OCI-M2 (cell line): ENCODE data around the gene HVCN1.
"Not testable (repeated sequence)": the region's sequence is repeated elsewhere in the genome, so short reads cannot be mapped to it uniquely, and the experiment has no call there.

ENCODE experiments used
- DNase-seq: peaks from one replicate; lab custom pipeline; 2025; ENCODE audit not compliant: unreplicated experiment; lab: John Stamatoyannopoulos, UW

Gene HVCN1

DNA sequence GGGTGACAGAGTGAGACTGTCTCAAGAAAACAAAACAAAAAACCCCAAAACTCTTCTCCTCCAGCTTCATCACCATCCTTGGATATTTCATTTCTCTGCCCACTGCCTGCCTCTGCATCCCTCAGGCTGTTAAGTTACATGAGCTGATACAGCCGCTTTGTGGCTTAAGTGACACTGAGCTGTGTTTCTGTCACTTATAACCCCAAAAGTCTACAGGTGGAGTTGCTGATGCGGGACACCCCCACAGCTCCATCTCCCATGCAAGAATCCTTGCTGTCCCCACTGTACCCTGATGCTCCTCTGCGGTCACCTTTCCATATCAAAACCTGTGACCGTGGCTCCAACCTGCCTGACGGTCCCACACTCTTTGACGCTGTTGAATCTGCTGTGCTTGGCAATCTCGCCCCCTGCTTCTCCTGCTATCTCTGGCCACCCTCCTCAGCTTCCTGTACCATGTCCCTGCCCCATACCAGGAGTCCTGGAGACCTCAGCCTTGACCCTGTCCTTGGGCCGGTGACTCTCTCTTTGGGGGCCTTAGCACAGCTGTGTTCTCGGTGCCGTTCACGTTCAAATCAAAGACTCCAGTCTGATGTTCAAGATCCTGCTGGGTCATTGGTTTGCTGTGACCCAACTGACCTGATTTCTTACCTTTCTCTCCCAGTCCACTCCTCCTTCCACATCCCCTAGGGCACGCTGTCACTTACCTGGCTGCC is 20.3 kb downstream of the HVCN1 start:
- no peak for DNase-seq

- DNase-seq: no peak
Measured at GRCh38 chr12:110667671-110668070, 21.2 kb downstream of the HVCN1 start.

DNA sequence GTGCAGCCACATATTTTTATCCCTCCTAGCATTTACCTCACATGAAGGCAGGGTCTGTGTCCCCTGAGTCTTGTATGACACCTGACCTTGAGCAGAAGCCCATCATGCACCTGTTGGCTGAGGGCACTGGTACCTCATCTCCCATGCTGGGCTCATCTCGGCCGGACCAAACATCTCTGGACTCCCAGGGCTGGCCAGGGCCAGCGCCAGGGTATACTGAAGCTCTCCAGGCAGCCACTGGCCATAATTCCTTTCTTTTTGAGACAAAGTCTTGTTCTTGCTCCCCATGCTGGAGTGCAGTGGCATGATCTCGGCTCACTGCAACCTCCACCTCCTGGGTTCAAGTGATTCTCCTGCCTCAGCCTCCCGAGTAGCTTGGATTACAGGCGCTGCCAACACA is 22.0 kb downstream of the HVCN1 start:
- DNase-seq: no peak

DNA sequence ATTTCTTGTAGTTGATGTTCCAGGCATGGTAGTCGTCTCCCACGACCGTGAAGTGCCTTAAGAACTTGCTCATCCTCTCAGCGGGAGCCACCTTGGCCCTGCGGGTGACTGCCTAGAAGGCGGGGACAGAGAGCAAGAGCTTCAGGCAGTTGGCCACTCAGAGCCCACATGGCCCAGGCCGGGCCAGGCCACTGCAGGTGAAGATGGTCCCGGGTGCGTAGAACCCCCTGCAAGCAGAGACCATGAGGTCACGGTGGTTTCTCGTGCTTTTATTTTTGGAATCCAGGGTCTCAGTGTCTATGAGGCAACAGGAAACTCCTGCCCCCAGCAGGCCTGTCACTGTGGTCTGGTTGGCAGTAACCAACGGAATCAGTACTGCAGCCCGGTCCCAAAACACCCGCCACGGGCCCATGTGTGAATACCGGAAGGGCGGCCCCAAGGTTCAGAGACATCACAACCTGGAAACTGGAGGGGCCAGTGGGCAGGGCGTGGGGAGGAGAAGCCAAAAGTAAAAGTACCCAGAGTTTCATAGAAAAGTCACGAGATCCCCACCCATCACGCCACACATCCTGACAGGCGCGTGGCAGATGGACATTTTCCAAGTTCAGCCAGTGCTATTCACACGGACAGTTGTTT is 27.5 kb downstream of the HVCN1 start:
- no peak for DNase-seq

GRCh38 chr12:110658878-110659277 is 30.0 kb downstream of the HVCN1 start:
- DNase-seq: no peak

GRCh38 chr12:110658242-110658641 is 30.7 kb downstream of the HVCN1 start:
- no peak for DNase-seq

GRCh38 chr12:110657747-110658146 is 31.2 kb downstream of the HVCN1 start:
- DNase-seq: no peak

DNA sequence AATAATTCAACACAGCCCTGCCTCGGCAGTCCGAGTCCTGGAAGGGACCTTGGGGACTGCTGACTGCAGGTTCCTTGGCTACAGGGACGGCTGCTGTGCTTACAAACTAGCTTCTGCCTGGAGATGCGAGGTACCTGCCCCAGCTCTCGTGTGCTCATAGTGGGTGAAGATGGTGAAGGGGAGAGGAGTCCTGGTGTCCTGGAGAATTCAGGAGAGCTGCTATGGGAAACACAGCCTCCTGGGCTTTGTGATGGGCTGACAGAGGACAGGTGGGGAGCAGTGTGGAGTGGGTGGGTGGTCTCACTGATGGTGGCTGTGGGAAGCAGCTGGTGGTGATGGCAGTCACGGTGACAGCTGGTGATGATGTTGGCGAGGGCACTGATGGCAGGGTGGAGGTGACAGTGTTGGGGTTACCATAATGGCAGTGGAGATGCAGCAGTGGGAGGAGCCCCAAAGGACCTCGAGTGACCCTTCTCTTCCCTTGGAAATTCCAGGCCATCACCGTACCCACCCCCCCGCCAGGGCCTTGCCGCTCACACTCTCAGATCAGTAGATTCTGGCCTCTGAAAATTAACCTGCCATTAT is 32.8 kb downstream of the HVCN1 start:
- DNase-seq: no peak

DNA sequence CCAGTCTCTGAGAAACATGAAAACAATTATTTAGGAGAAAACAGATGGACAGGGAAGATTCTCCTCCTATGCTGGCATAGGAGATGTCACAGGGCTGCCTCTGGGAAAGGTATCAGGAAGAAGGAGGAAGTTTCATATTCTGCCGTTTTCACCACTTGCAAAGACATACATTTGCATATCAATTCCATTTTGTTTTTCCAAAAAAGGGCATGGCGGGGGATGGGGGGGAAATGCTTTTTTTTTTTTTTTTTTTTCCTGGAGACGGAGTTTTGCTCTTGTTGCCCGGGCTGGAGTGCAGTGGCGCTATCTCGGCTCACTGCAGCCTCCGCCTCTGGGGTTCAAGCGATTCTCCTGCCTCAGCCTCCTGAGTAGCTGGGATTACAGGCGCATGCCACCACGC is 34.7 kb downstream of the HVCN1 start:
- not testable (repeated sequence) for DNase-seq

DNA sequence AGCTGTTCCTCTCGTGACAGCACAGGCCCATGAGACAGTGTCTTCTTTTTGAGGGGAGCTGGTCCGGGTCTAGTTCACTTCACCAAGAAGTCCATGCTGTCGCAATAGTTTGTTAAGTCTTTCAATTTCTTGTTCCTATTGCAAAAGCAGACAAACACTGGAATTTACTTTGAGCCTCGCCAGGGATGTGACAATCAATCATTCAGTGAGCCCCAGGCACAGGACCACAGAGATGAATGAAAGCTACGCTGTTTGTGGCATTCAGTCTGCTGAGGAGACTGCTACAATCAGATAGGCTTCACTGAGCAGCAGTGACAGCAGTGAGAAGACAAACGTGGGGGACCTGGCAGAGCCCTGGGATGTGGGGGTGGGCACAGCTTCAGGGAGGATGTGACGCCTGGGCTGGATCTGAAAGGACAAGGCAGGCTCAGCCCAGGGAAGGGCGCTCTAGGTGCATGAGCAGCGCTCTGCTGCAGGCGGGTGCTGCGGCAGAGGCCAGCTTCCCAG is 39.5 kb downstream of the HVCN1 start:
- no peak for DNase-seq

- DNase-seq: no peak
Measured at GRCh38 chr12:110647631-110648040, 41.3 kb downstream of the HVCN1 start.

DNA sequence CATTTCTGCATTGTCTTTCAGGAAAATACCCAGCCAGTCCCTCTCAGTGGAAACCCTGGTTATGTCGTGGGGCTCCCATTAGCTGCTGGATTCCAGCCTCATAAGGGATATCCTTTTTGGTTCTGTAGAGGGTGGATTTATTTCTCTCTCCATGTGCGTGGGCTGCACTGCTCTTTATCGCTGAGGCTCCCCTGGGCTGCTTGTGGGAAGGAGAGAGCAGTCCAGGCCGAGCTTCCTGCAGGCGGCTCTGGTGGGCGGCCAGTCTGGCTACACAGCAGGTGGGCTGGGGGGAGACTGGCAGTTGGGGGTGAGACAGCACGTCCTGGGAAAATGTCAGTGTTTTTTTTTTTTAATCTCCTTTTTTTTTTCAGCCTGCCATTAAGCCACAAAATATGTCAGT is 47.4 kb downstream of the HVCN1 start:
- DNase-seq: no peak

- DNase-seq: no peak
Measured at GRCh38 chr12:110640275-110641025, 48.5 kb downstream of the HVCN1 start.

- no peak for DNase-seq
Measured at GRCh38 chr12:110639336-110640141, 49.4 kb downstream of the HVCN1 start.

GRCh38 chr12:110638796-110639195 is 50.1 kb downstream of the HVCN1 start:
- DNase-seq: no peak

DNA sequence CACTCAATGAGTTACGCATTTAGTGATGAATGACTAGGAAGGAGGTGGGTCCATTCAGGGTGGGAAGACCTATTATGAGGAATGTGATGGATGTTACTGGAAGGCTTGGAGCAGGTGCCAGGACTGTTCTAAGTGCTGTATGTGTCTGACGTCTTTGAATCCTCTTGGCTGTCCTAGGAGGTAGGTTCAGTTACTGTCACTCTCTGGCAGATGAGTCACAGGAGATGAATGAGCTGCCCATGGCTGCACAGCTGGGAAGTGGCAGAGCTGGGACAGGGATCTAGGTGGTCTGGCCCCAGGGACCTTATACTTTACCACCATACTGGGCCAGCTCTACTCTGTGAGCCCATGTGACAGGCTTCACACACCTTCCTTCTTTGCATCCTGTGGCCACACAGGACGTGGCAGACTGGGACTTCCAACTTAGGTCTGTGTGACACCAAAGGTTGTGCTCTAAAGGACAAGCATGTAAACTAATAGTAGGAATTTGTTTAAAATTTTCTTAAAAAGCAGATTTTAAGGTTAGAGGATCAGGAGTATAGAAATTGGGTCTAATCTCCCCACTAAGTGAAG is 51.0 kb downstream of the HVCN1 start:
- no peak for DNase-seq

- DNase-seq: no peak
Measured at GRCh38 chr12:110636516-110636915, 52.4 kb downstream of the HVCN1 start.

- no peak for DNase-seq
Measured at GRCh38 chr12:110635055-110635454, 53.9 kb downstream of the HVCN1 start.

GRCh38 chr12:110627500-110628195 is 61.3 kb downstream of the HVCN1 start:
- no peak for DNase-seq

DNA sequence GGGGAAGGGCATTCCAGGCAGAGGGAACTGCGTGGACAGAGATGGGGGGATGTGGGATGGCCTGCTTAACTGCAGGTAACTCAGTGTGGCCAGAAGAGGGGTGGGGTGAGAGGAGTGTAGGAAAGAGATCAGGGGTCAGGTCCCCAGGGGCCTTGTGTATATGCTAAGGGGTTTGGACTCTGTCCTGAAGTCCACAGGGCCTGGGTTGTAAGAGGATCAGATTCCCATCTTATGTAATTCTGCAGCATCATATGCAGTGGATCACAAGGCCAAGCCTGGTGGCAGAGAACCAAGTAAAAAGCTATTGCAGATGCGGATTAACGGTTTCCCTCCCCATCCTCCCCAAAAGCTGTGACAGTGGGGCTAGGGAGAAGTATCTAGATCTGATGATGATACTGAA is 66.3 kb downstream of the HVCN1 start:
- no peak for DNase-seq
